ENCODE data around the gene HLA-DPB1.

HLA-DPB1 gene

GRCh38 chr6:33071569-33071968 lies 4.2 kb upstream of the HLA-DPB1 start:
- no peak for TF ChIP-seq CTCF (IDR thresholded peaks at IDR 0.05; ENCODE audit: control insufficient read depth, insufficient read depth, low read depth, low read length, missing control alignments)
- no peak for DNase-seq (ENCODE audit: low read depth)
- no peak overlapping the region for H3K4me3 ChIP-seq (ENCODE audit: control insufficient read depth, low read depth, low read length)

GRCh38 chr6:33072508-33073100 lies 3.2 kb upstream of the HLA-DPB1 start:
- DNase-seq (ENCODE audit: low read depth), result no peak
- no peak overlapping the region for H3K4me3 ChIP-seq (ENCODE audit: control insufficient read depth, low read depth, low read length)

GRCh38 chr6:33073431-33073871 lies 2.3 kb upstream of the HLA-DPB1 start, which contains the start of gene HLA-DPA1:
Gene HLA-DPA1, minus strand, starts transcription at chr6:33073649.
- no peak within 1 kb of the TSS for H3K4me3 ChIP-seq (ENCODE audit: control insufficient read depth, low read depth, low read length)
- DNase-seq (ENCODE audit: low read depth), result no peak
- no peak for TF ChIP-seq CTCF (IDR thresholded peaks at IDR 0.05; ENCODE audit: control insufficient read depth, insufficient read depth, low read depth, low read length, missing control alignments)

More at GRCh38 chr6:33072508-33073100, 3.2 kb upstream of the HLA-DPB1 start:
- TF ChIP-seq CTCF (IDR thresholded peaks at IDR 0.05; ENCODE audit: control insufficient read depth, insufficient read depth, low read depth, low read length, missing control alignments), result no peak

DNA sequence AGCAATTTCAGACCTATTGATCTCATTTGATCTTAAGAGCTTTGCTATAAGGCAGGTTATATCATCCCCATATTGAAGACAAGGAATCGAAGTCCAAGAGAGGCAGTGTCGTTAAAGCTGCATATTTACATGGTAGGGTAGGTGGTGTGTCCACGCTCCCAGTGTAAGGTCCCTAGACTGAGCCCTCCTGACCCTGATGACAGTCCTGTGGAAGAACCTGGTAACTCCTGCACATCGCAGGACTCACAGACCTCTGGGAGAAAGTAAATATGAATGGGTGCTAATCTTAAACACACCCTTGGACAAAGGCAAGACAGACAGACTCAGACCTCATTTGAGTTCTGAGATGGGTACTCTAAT lies 602 bp upstream of the HLA-DPB1 start:
- H3K4me3 ChIP-seq (ENCODE audit: control insufficient read depth, low read depth, low read length), result no peak overlapping the region
- no peak for DNase-seq (ENCODE audit: low read depth)
- TF ChIP-seq CTCF (IDR thresholded peaks at IDR 0.05; ENCODE audit: control insufficient read depth, insufficient read depth, low read depth, low read length, missing control alignments), result no peak

- TF ChIP-seq CTCF (IDR thresholded peaks at IDR 0.05; ENCODE audit: control insufficient read depth, insufficient read depth, low read depth, low read length, missing control alignments), result no peak
- no peak for DNase-seq (ENCODE audit: low read depth)
- H3K4me3 ChIP-seq (ENCODE audit: control insufficient read depth, low read depth, low read length), result no peak overlapping the region
Measured at GRCh38 chr6:33076406-33076934, 680 bp downstream of the HLA-DPB1 start.

GRCh38 chr6:33077908-33078307 lies 2.1 kb downstream of the HLA-DPB1 start:
- DNase-seq (ENCODE audit: low read depth), result no peak
- TF ChIP-seq CTCF (IDR thresholded peaks at IDR 0.05; ENCODE audit: control insufficient read depth, insufficient read depth, low read depth, low read length, missing control alignments), result no peak
- H3K4me3 ChIP-seq (ENCODE audit: control insufficient read depth, low read depth, low read length), result no peak overlapping the region
